ENCODE results near the gene CYLC1.

DNA sequence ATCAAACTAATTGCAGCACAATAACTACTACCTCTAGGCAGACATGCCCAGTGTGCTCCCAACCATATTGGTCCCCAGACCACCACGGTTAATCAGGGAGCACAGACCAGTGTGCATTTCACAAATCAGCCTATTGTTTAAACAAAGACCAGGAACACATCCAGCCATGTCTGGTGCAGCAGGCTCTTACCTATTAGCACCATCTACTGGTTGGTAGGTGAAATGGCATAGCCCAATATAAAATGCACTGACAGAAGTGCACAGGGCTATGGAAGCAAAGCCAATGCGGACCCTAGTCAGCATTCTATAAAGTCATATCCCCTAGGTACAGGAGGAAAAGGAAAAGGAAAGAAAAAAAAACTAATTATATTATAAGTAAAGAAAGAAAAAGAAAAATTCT, 15.5 kb upstream of the CYLC1 start:
- TF ChIP-seq, protein P1, sequence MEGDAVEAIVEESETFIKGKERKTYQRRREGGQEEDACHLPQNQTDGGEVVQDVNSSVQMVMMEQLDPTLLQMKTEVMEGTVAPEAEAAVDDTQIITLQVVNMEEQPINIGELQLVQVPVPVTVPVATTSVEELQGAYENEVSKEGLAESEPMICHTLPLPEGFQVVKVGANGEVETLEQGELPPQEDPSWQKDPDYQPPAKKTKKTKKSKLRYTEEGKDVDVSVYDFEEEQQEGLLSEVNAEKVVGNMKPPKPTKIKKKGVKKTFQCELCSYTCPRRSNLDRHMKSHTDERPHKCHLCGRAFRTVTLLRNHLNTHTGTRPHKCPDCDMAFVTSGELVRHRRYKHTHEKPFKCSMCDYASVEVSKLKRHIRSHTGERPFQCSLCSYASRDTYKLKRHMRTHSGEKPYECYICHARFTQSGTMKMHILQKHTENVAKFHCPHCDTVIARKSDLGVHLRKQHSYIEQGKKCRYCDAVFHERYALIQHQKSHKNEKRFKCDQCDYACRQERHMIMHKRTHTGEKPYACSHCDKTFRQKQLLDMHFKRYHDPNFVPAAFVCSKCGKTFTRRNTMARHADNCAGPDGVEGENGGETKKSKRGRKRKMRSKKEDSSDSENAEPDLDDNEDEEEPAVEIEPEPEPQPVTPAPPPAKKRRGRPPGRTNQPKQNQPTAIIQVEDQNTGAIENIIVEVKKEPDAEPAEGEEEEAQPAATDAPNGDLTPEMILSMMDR (IDR thresholded peaks at IDR 0.05) = peak; percentile 71
- no peak for TF ChIP-seq EZH2phosphoT487 (IDR thresholded peaks at IDR 0.05)
- TF ChIP-seq EZH2 (IDR thresholded peaks at IDR 0.05) = no peak

Data from neural progenitor cell (in vitro differentiated cells).